Lower leg skin (tissue), 4 donors: ENCODE results near the gene ERC1. TPM values are rescaled to one million over a fixed set of nuclear protein-coding genes. Genes with fewer than 3 reads are reported as not detected.

Source experiments
- DNase-seq, 2 donors: peaks; one replicate each; pipeline ENCODE4 v3.0.0-alpha.2; 2019; ENCODE audit warnings: low spot score in 2 of 2
- H3K4me3 ChIP-seq: fragments of 200-600 bp; sonication (generic); 2 replicates; pipeline ENCODE4 v1.5.1; 2017; ENCODE audit warnings: mild to moderate bottlenecking, low read depth; ENCODE audit not compliant: poor library complexity, severe bottlenecking
- POLR2A ChIP-seq, 2 donors: fragments of 450-650 bp; IDR thresholded peaks; one replicate each; pipeline ENCODE4 v1.6.1; 2016 to 2017; ENCODE audit warnings: antibody characterized with exemption in 2 of 2, mild to moderate bottlenecking in 1 of 2, moderate library complexity in 1 of 2
- WGBS, 2 donors: methylation state at CpG; one replicate each; pipeline ENCODE4 v1.1.5; 2018; 5-methylcytosine and 5-hydroxymethylcytosine counted together
- intact Hi-C: fragments of 100-400 bp; cut with DNase I; formaldehyde crosslinking; loops from one replicate; pipeline ENCODE4 v1.15.0; 2023; ENCODE audit warnings: low total_unique reads
- total RNA-seq, 4 donors: library from RNA; depleted of rRNA; stranded (reverse); fragments of >200 nt; gene quantifications; one replicate each; pipeline ENCODE4 v1.1.0, GENCODE V29; 2016
- TF ChIP-seq, protein P1 (sequence below), 3 donors: fragments of 450-650 bp; IDR thresholded peaks; one replicate each; pipeline ENCODE4 v1.5.1; 2016; ENCODE audit warnings: antibody characterized with exemption in 3 of 3, mild to moderate bottlenecking in 3 of 3, moderate library complexity in 2 of 3

Gene ERC1
- total RNA-seq, 4 donors from 2014 or later: 22.1 to 42.7 (median 29.7) TPM

DNA sequence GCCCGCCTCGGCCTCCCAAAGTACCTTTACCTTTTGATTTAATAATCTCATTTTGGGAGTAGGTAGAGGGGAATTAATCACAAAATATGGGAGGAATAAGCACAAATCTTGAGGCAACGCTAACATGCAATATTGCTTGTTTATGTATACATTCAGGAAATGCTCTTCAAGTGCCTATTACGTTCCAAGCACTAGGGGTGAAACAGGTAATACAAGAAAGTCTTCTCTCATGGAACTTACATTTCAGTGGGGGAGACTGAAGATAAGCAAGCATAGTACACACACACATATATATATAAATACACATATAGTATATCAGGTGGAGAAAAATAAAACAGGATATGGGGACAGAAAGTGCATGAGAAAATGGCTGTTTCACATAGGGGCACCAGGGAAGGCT lies 19.0 kb upstream of the ERC1 start:
- WGBS, 2 donors: 90 to 93% methylated on average over 4 of the region's 4 CpGs

DNA sequence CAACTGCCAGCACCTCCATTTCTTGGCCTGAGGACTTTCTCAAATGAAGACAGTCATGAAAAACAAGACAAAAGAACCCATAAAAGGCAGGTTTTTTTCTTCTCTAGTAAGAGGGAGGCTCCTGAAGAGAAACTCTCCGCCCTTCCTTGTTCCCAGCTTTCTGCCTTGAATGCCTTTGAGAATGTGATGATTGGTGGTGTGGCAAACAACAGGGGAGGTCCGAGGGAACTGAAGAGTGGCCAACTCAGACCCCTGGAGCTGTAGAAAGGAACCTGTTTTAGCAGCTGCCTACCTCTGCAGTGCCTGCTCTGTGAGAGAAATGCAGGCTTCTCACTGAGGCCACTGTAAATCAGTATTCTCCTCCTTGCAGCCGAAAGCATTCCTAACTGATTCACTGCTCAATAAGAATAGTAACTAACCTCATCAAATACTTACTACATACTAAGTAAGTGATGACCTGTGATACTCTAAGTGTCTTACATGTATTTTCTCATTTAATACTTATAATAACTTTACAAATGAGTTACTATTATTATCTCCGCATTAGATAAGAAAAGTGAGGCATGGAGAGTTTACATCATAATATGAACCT lies 16.7 kb upstream of the ERC1 start:
- H3K4me3 ChIP-seq: no peak overlapping the region
- 89 to 92% methylated on average over 4 of the region's 4 CpGs for WGBS, 2 donors
- DNase-seq: no peak
- intact Hi-C loops: no loop called here
- TF ChIP-seq POLR2A (IDR thresholded peaks at IDR 0.05): no peak
- TF ChIP-seq, protein P1, sequence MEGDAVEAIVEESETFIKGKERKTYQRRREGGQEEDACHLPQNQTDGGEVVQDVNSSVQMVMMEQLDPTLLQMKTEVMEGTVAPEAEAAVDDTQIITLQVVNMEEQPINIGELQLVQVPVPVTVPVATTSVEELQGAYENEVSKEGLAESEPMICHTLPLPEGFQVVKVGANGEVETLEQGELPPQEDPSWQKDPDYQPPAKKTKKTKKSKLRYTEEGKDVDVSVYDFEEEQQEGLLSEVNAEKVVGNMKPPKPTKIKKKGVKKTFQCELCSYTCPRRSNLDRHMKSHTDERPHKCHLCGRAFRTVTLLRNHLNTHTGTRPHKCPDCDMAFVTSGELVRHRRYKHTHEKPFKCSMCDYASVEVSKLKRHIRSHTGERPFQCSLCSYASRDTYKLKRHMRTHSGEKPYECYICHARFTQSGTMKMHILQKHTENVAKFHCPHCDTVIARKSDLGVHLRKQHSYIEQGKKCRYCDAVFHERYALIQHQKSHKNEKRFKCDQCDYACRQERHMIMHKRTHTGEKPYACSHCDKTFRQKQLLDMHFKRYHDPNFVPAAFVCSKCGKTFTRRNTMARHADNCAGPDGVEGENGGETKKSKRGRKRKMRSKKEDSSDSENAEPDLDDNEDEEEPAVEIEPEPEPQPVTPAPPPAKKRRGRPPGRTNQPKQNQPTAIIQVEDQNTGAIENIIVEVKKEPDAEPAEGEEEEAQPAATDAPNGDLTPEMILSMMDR (IDR thresholded peaks at IDR 0.05): no peak

More for the DNA sequence above, 19.0 kb upstream of the ERC1 start:
- no peak for TF ChIP-seq POLR2A (IDR thresholded peaks at IDR 0.05)
- TF ChIP-seq, protein P1 (IDR thresholded peaks at IDR 0.05): no peak
- intact Hi-C loops: no loop called here
- H3K4me3 ChIP-seq: no peak overlapping the region
- no peak for DNase-seq

DNA sequence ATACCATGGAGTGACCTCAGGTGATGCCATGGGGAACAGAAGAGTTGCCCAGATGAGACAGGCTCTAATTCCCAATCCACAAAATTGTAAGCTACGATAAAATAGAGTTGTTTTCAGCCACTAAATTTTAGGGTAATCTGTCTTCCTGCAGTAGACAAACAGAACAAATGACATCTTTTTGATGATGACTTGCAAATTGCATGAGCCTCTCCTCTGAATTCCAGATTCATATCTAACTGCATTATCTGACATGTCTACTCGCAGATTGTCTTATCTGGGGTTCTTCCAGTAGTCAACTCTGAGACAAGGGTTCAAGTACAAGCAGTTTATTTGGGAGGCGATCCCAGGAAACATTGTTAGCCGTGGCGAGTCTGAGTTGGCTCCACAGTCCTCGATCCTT lies 14.4 kb upstream of the ERC1 start:
- no peak for TF ChIP-seq POLR2A (IDR thresholded peaks at IDR 0.05)
- TF ChIP-seq, protein P1 (IDR thresholded peaks at IDR 0.05): no peak
- DNase-seq: no peak
- intact Hi-C loops: no loop called here
- 79 to 81% methylated on average over 6 of the region's 6 CpGs for WGBS, 2 donors
- no peak overlapping the region for H3K4me3 ChIP-seq

DNA sequence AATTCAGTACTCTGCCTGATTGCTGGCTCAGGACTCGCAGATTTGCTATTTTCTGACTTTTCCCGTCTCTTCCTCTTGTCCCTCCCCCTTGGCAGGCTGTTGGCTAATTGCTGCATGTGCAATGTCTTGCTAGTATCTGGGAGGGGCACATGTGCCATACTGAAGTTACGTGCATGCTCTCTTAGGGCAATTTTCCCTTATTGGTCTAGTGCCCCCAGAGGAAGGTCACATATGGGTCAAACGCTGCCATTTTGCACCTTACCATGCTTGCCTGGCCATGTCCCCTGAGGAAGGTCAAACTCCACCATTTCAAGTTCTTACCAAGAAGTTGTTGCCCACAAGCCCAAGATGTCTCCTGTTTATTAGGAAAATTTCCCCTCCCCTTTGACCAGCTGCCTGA lies 13.9 kb upstream of the ERC1 start:
- no peak for TF ChIP-seq POLR2A (IDR thresholded peaks at IDR 0.05)
- TF ChIP-seq, protein P1 (IDR thresholded peaks at IDR 0.05): no peak
- H3K4me3 ChIP-seq: no peak overlapping the region
- 87 to 95% methylated on average over 4 of the region's 4 CpGs for WGBS, 2 donors
- DNase-seq: no peak
- intact Hi-C loops: no loop called here

DNA sequence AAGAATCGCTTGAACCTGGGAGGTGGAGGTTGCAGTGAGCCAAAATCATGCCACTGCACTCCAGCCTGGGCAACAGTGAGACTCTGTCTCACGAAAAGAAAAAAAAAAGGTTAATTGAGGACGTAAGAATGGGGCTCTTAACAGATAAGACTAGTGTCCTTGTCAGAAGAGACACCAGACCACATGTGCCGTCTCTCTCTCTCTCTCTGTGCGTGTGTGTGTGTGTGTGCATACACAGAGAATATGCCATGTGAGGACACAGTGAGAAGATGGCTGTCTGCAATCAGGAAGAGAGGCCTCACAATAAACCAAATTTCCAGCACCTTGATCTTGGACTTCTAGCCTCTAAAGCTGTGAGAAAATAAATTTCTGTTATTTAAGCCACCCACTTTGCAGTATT lies 11.7 kb upstream of the ERC1 start:
- 83% methylated on average over 5 of the region's 5 CpGs for WGBS, 2 donors
- H3K4me3 ChIP-seq: no peak overlapping the region
- TF ChIP-seq POLR2A (IDR thresholded peaks at IDR 0.05): no peak
- TF ChIP-seq, protein P1 (IDR thresholded peaks at IDR 0.05): no peak
- intact Hi-C loops: no loop called here
- no peak for DNase-seq
